ENCODE data around the gene LRBA.
A peak's percentile ranks its signal among the peaks of the same experiment; 100 is the strongest.

GRCh38 chr4:150337734-150338133 is 677.4 kb downstream of the LRBA start:
- TF ChIP-seq EP300 (IDR thresholded peaks at IDR 0.05) = peak in 1 of 4 donors; percentile 15
- no peak for TF ChIP-seq CTCF (IDR thresholded peaks at IDR 0.05)
- TF ChIP-seq POLR2AphosphoS5 (IDR thresholded peaks at IDR 0.05) = peak in 3 of 4 donors; percentile 35 to 78 (median 77)
